ENCODE data around the gene HILPDA. TPM values are rescaled to one million over a fixed set of nuclear protein-coding genes. Genes with fewer than 3 reads are reported as not detected.

The HILPDA gene
- total and polyA plus RNA-seq, 2 donors (not counting 3 experiments of a cell fraction or from before 2014, with no cell fraction given), result 14.4 to 21.7 TPM

GRCh38 chr7:128442356-128442755 is 13.3 kb upstream of the HILPDA start:
- FAIRE-seq, result no peak
- Histone ChIP-seq H3K27me3 (ENCODE audit: control insufficient read depth in 2 of 2, insufficient read depth in 2 of 2, low read length in 2 of 2) (peaks cover 3 to 9% of the 10 kb centered on the region in 2 experiments), H3K9me3 (replicated peaks; ENCODE audit: control insufficient read depth, insufficient read depth, low read length) (no peaks in the 10 kb centered on the region), H3K4me2 (ENCODE audit: insufficient read depth, low read length) (no peak overlapping the region), H4K20me1 (replicated peaks; ENCODE audit: control insufficient read depth, extremely low read depth, insufficient read depth, low read length) (no peaks in the 10 kb centered on the region), H3K9ac (replicated peaks; ENCODE audit: extremely low read depth, insufficient read depth, low read length) (no peak overlapping the region), H3K4me1 (ENCODE audit: control insufficient read depth, extremely low read depth, insufficient read depth, low read length) (no peaks in the 10 kb centered on the region), H3K27ac (ENCODE audit: insufficient read depth, low read depth, low read length) (no peak overlapping the region), H3K79me2 (ENCODE audit: control insufficient read depth, insufficient read depth, low read length) (no peaks in the 10 kb centered on the region), H3K4me3 (replicated peaks in 1 of 3; ENCODE audit: insufficient read depth in 1 of 3, low read depth in 1 of 3, low read length in 3 of 3) (no peak overlapping the region), H2AFZ (ENCODE audit: low read depth, low read length) (no peak overlapping the region), H3K36me3 (ENCODE audit: control insufficient read depth in 2 of 2, extremely low read depth in 1 of 2, insufficient read depth in 2 of 2, low read length in 2 of 2) (no peaks in the 10 kb centered on the region), H3K9me1 (replicated peaks; ENCODE audit: control insufficient read depth, extremely low read depth, insufficient read depth, low read length) (no peaks in the 10 kb centered on the region)
- dilution Hi-C loops (cut with MboI; ENCODE audit: extremely low pct_ligation_motif_present, low sequenced_read_pairs), result no loop called here
- intact Hi-C loops (cut with micrococcal nuclease), result no loop called here
- DNase-seq (ENCODE audit: low read depth, low spot score), result no peak
- POLR2A ChIA-PET, result no interaction called here
- TF ChIP-seq POLR2A (IDR thresholded peaks at IDR 0.05; ENCODE audit: low read depth, low read length) (no peak), JUN (IDR thresholded peaks at IDR 0.05; ENCODE audit: borderline replicate concordance, insufficient read depth, insufficient read length, low read depth) (no peak), CTCF (IDR thresholded peaks at IDR 0.05; ENCODE audit: extremely low read depth in 1 of 2, insufficient read depth in 1 of 2, low read depth in 1 of 2, low read length in 2 of 2) (no peak), EZH2 (IDR thresholded peaks at IDR 0.05; ENCODE audit: borderline replicate concordance, low read depth, low read length, severe bottlenecking) (no peak), FOS (IDR thresholded peaks at IDR 0.05; ENCODE audit: borderline replicate concordance, insufficient read depth, low read length) (no peak), MAX (IDR thresholded peaks at IDR 0.05; ENCODE audit: insufficient read depth, insufficient read length) (no peak), MYC (IDR thresholded peaks at IDR 0.05; ENCODE audit: low read depth, low read length) (no peak), GATA2 (IDR thresholded peaks at IDR 0.05; ENCODE audit: insufficient read depth, insufficient read length, low read depth, low read length) (no peak)
- CTCF ChIA-PET, result interaction anchor here (0.9 to 20.8 kb wide), 3 partner anchors 11 to 19 kb away, joined by 3 to 632 read pairs (median 3); no protein-coding TSS in a partner anchor
- no TSS peak for BruUV-seq (replicated peaks)

Data from endothelial cell of umbilical vein (primary cell).